A549 (cell line): ENCODE results near the gene RAD51B. TPM values are rescaled to one million over a fixed set of nuclear protein-coding genes. Genes with fewer than 3 reads are reported as not detected.
A peak's percentile ranks its signal among the peaks of the same experiment; 100 is the strongest.

Experiments
- ATAC-seq, 2 experiments: fragments of 200-7000 bp in 1 of 2; fragments of >200 bp in 1 of 2; cut with Nextera tagmentation in 1 of 2; cut with Tn5 transposase in 1 of 2; 3 replicates each; pipeline versions ENCODE4 v1.8.0 to v1.9.1; 2018 to 2020; ENCODE audit warnings: mild to moderate bottlenecking in 1 of 2, moderate library complexity in 1 of 2
- CTCF ChIA-PET: fragments of 300-600 bp; sonication (Branson Sonifier 250); formaldehyde crosslinking; extraction: SDS; loops from one replicate; lab custom pipeline; 2021; ENCODE audit warnings: antibody characterized with exemption, inconsistent platforms; lab: Yijun Ruan, JAX
- POLR2A ChIA-PET: fragments of 350-600 bp; formaldehyde crosslinking; extraction: SDS; loops from one replicate; lab custom pipeline; 2021; ENCODE audit warnings: antibody characterized with exemption, inconsistent platforms; lab: Yijun Ruan, JAX
- DNase-seq, 2 experiments: peaks; one replicate each; pipeline versions ENCODE4 v3.0.0 to v3.0.0-alpha.2; 2011 to 2016; ENCODE audit warnings: low read depth in 1 of 2, low spot score in 1 of 2
- FAIRE-seq: peaks from 2 replicates; lab custom pipeline; 2011; peaks lifted over from hg19 to GRCh38; lab: Jason Lieb, UNC
- H3K27ac ChIP-seq, 2 experiments: fragments of >200 bp; sonication (Bioruptor Twin); formaldehyde crosslinking; 3 replicates each; pipeline ENCODE4 v1.5.1; 2016 to 2017
- H3K4me1 ChIP-seq: fragments of >200 bp; sonication (Bioruptor Twin); formaldehyde crosslinking; 3 replicates; pipeline ENCODE4 v1.6.1; 2016
- H3K4me2 ChIP-seq: fragments of >200 bp; sonication (Bioruptor Twin); formaldehyde crosslinking; 3 replicates; pipeline ENCODE4 v1.6.1; 2016
- H3K4me3 ChIP-seq: fragments of >200 bp; sonication (Bioruptor Twin); formaldehyde crosslinking; 3 replicates; pipeline ENCODE4 v1.5.1; 2016
- H3K9me3 ChIP-seq: fragments of >200 bp; sonication (Bioruptor Twin); formaldehyde crosslinking; 3 replicates; pipeline ENCODE4 v1.6.1; 2016
- CBX2 ChIP-seq: fragments of 200-600 bp; sonication (generic); IDR thresholded peaks from 2 replicates; pipeline ENCODE4 v1.6.1; 2016; ENCODE audit warnings: low read depth, mild to moderate bottlenecking, borderline replicate concordance
- CBX8 ChIP-seq: fragments of 200-600 bp; sonication (generic); IDR thresholded peaks from 2 replicates; pipeline ENCODE4 v1.6.1; 2016
- CHD4 ChIP-seq: fragments of 200-600 bp; sonication (generic); IDR thresholded peaks from 2 replicates; pipeline ENCODE4 v1.6.1; 2016; ENCODE audit warnings: antibody characterized with exemption, mild to moderate bottlenecking, borderline replicate concordance
- EHF ChIP-seq: fragments of 250-450 bp; sonication (Bioruptor Pico); IDR thresholded peaks from 2 replicates; pipeline ENCODE4 v1.5.0; 2020; ENCODE audit warnings: mild to moderate bottlenecking
- EHMT2 ChIP-seq: fragments of 200-600 bp; sonication (generic); IDR thresholded peaks from 2 replicates; pipeline ENCODE4 v1.6.1; 2016; ENCODE audit warnings: antibody characterized with exemption, low read depth, mild to moderate bottlenecking, moderate library complexity
- ESRRA ChIP-seq: fragments of 150-350 bp; IDR thresholded peaks from 2 replicates; pipeline ENCODE4 v1.6.1; 2014; ENCODE audit warnings: mild to moderate bottlenecking, low read length, borderline replicate concordance
- FOSB ChIP-seq: fragments of 250-450 bp; sonication (Bioruptor Pico); IDR thresholded peaks from 2 replicates; pipeline ENCODE4 v1.5.0; 2020; ENCODE audit warnings: mild to moderate bottlenecking, moderate library complexity
- FOSL2 ChIP-seq, 2 experiments: fragments of 450-650 bp in 1 of 2; fragments of >200 bp in 1 of 2; sonication (Bioruptor Twin) in 1 of 2; formaldehyde crosslinking; IDR thresholded peaks; 2 replicates each; pipeline versions ENCODE4 v1.5.0 to v1.6.1; 2016 to 2020; ENCODE audit warnings: mild to moderate bottlenecking in 1 of 2, moderate library complexity in 1 of 2
- HDAC2 ChIP-seq: fragments of 200-600 bp; sonication (generic); IDR thresholded peaks from 2 replicates; pipeline ENCODE4 v1.6.1; 2016
- HEYL ChIP-seq: fragments of 250-450 bp; sonication (Bioruptor Pico); IDR thresholded peaks from 2 replicates; pipeline ENCODE4 v1.8.0; 2021; ENCODE audit warnings: mild to moderate bottlenecking, moderate library complexity
- HOXB13 ChIP-seq: fragments of 250-450 bp; sonication (Bioruptor Pico); IDR thresholded peaks from 2 replicates; pipeline ENCODE4 v1.5.0; 2020; ENCODE audit warnings: low read depth, mild to moderate bottlenecking, moderate library complexity
- JUN ChIP-seq, 2 experiments: fragments of >200 bp; sonication (Bioruptor Twin); formaldehyde crosslinking; IDR thresholded peaks; 2 replicates in 1 of 2; 3 replicates in 1 of 2; pipeline ENCODE4 v1.6.1; 2016 to 2017
- MAFK ChIP-seq: fragments of 450-650 bp; IDR thresholded peaks from 2 replicates; pipeline ENCODE4 v1.6.1; 2014; ENCODE audit not compliant: partially characterized antibody
- NFE2L2 ChIP-seq: fragments of 150-350 bp; conservative IDR thresholded peaks from 2 replicates; pipeline ENCODE4 v1.6.1; 2014; ENCODE audit warnings: low read length
- PHF8 ChIP-seq: fragments of 200-600 bp; sonication (generic); IDR thresholded peaks from 2 replicates; pipeline ENCODE4 v1.6.1; 2016; ENCODE audit warnings: low read depth, mild to moderate bottlenecking, antibody characterized with exemption, moderate library complexity, borderline replicate concordance
- POLR2A ChIP-seq: IDR thresholded peaks from 2 replicates; pipeline ENCODE4 v1.6.1; 2012; ENCODE audit warnings: mild to moderate bottlenecking, low read length
- RAD21 ChIP-seq, 2 experiments: fragments of >200 bp in 1 of 2; sonication (Bioruptor Twin) in 1 of 2; formaldehyde crosslinking in 1 of 2; IDR thresholded peaks in 1 of 2; conservative IDR thresholded peaks in 1 of 2; 2 replicates in 1 of 2; 3 replicates in 1 of 2; pipeline ENCODE4 v1.6.1; 2012 to 2018; ENCODE audit warnings: inconsistent platforms in 1 of 2
- RARB ChIP-seq: fragments of 250-450 bp; sonication (Bioruptor Pico); IDR thresholded peaks from 2 replicates; pipeline ENCODE4 v1.8.0; 2021; ENCODE audit warnings: mild to moderate bottlenecking, moderate library complexity
- RCOR1 ChIP-seq: fragments of 150-350 bp; IDR thresholded peaks from 2 replicates; pipeline ENCODE4 v1.6.1; 2014; ENCODE audit warnings: antibody characterized with exemption, low read length, low read depth
- RFX5 ChIP-seq: fragments of 450-650 bp; IDR thresholded peaks from 2 replicates; pipeline ENCODE4 v1.7.1; 2014; ENCODE audit warnings: antibody characterized with exemption, mild to moderate bottlenecking, moderate library complexity
- RNF2 ChIP-seq: fragments of 200-600 bp; sonication (generic); IDR thresholded peaks from 2 replicates; pipeline ENCODE4 v1.6.1; 2016; ENCODE audit warnings: low read depth, mild to moderate bottlenecking, antibody characterized with exemption, moderate library complexity, borderline replicate concordance
- SREBF2 ChIP-seq: fragments of 450-650 bp; IDR thresholded peaks from 2 replicates; pipeline ENCODE4 v1.6.1; 2014; ENCODE audit warnings: mild to moderate bottlenecking, moderate library complexity
- TP53 ChIP-seq: fragments of 250-450 bp; sonication (Bioruptor Pico); IDR thresholded peaks from 2 replicates; pipeline ENCODE4 v1.5.0; 2021; ENCODE audit warnings: mild to moderate bottlenecking, moderate library complexity
- ZC3H11A ChIP-seq: fragments of 450-650 bp; IDR thresholded peaks from 2 replicates; pipeline ENCODE4 v1.6.1; 2014; ENCODE audit warnings: antibody characterized with exemption, mild to moderate bottlenecking
- ZFP36 ChIP-seq: fragments of 450-650 bp; IDR thresholded peaks from 2 replicates; pipeline ENCODE4 v1.6.1; 2014; ENCODE audit warnings: borderline replicate concordance; ENCODE audit not compliant: partially characterized antibody
- WGBS: methylation state at CpG from one replicate; pipeline ENCODE4 v1.1.6; 2017; ENCODE audit errors: missing lambda C conversion rate; 5-methylcytosine and 5-hydroxymethylcytosine counted together
- polyA plus RNA-seq, 4 experiments: library from polyadenylated mRNA; depleted of rRNA in 3 of 4; stranded (reverse); fragments of >200 nt; fragmentation: RNase III in 1 of 4; extraction: RNeasy Plus Mini Kit Qiagen cat#74134 plus additional on column Dnase treatment in 1 of 4; gene quantifications; 2 replicates in 3 of 4; 3 replicates in 1 of 4; pipeline ENCODE4 v1.2.3, GENCODE V29; 2011 to 2017
- TF ChIP-seq, protein P1 (sequence below): IDR thresholded peaks from 2 replicates; pipeline ENCODE4 v1.6.1; 2012
- TF ChIP-seq, protein P2 (sequence below): fragments of 450-650 bp; IDR thresholded peaks from 2 replicates; pipeline ENCODE4 v1.6.1; 2014; ENCODE audit warnings: antibody characterized with exemption
- TF ChIP-seq, protein P3 (sequence below): fragments of >200 bp; sonication (Bioruptor Twin); formaldehyde crosslinking; IDR thresholded peaks from 3 replicates; pipeline ENCODE4 v1.5.1; 2016
- TF ChIP-seq, protein P4 (sequence below): IDR thresholded peaks from 2 replicates; pipeline ENCODE4 v1.6.1; 2012
- TF ChIP-seq, protein P5 (sequence below): fragments of >200 bp; sonication (Bioruptor Twin); formaldehyde crosslinking; IDR thresholded peaks from 2 replicates; pipeline ENCODE4 v1.6.1; 2016

The RAD51B gene
- polyA plus RNA-seq, 2 of the 4 experiments (the other 2 are of a cell fraction) = 7.2 to 10.8 TPM

DNA sequence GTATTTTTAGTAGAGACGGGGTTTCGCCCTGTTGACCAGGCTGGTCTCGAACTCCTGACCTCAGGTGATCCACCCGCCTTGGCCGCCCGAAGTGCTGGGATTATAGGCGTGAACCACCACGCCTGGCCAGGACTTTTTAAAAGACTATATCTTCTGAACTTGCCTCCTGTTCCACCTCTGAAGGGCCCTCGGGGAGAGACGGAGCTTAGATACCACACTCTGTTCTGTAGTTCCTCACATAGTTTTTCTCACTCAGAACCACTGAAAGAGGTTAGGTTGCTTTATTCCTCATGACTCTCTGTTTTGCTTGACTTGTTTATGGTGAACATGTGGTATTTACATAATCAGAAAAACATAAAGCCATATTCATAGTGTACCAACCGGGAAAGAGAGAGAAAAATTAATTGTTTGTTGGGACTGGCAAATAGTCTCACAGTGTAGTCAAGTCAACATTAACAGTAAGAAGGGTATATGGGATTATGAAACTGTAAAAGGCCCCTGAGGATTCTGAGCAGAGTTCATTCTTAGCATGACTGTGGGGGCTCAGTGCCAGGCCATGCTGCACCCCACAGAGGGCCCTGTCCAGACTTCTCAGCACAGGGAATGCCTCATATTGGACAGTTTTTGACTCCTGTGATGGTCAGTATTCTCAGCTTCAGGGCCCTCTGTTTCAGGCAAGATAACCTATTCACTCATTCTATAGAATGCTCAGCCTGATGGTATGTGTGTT, 631.0 kb downstream of the RAD51B start:
- ChIA-PET POLR2A (no interaction called here), CTCF (interaction anchor here (1.0 to 1.5 kb wide), 3 partner anchors 34 to 517 kb away, joined by 3 to 4 read pairs (median 4); no protein-coding TSS in a partner anchor)
- TF ChIP-seq TP53 (CRISPR knock-in tag) (no peak), HOXB13 (no peak), RFX5 (no peak), FOSL2 (IDR thresholded peaks at IDR 0.05) (no peak), FOSL2 (CRISPR knock-in tag; IDR thresholded peaks at IDR 0.05) (no peak), RCOR1 (no peak), EHMT2 (no peak), SREBF2 (no peak), CBX8 (no peak), RAD21 (conservative IDR thresholded peaks at IDR 0.05 in 1 of 2, IDR thresholded peaks at IDR 0.05 in 1 of 2) (no peak), JUN (IDR thresholded peaks at IDR 0.05) (no peak), CBX2 (no peak), NFE2L2 (no peak), PHF8 (no peak), MAFK (no peak), RARB (CRISPR knock-in tag) (no peak), HEYL (CRISPR knock-in tag) (no peak)
- TF ChIP-seq, protein P1, sequence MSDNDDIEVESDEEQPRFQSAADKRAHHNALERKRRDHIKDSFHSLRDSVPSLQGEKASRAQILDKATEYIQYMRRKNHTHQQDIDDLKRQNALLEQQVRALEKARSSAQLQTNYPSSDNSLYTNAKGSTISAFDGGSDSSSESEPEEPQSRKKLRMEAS = no peak
- TF ChIP-seq, protein P2, sequence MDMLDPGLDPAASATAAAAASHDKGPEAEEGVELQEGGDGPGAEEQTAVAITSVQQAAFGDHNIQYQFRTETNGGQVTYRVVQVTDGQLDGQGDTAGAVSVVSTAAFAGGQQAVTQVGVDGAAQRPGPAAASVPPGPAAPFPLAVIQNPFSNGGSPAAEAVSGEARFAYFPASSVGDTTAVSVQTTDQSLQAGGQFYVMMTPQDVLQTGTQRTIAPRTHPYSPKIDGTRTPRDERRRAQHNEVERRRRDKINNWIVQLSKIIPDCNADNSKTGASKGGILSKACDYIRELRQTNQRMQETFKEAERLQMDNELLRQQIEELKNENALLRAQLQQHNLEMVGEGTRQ = no peak
- peak overlapping the region; percentile 69 to 84; a peak in 5 of 6 replicates for H3K27ac ChIP-seq
- H3K4me2 ChIP-seq = no peak overlapping the region
- WGBS = 93% methylated on average over 11 of the region's 11 CpGs
- no peak overlapping the region for H3K4me3 ChIP-seq
- no peak; a peak in 2 of 6 replicates for ATAC-seq
- peaks cover 42% of the 10 kb centered on the region for H3K4me1 ChIP-seq
- peaks cover 15% of the 10 kb centered on the region; the same call in 2 of the 3 replicates for H3K9me3 ChIP-seq
- no peak for FAIRE-seq
- no peak for DNase-seq

DNA sequence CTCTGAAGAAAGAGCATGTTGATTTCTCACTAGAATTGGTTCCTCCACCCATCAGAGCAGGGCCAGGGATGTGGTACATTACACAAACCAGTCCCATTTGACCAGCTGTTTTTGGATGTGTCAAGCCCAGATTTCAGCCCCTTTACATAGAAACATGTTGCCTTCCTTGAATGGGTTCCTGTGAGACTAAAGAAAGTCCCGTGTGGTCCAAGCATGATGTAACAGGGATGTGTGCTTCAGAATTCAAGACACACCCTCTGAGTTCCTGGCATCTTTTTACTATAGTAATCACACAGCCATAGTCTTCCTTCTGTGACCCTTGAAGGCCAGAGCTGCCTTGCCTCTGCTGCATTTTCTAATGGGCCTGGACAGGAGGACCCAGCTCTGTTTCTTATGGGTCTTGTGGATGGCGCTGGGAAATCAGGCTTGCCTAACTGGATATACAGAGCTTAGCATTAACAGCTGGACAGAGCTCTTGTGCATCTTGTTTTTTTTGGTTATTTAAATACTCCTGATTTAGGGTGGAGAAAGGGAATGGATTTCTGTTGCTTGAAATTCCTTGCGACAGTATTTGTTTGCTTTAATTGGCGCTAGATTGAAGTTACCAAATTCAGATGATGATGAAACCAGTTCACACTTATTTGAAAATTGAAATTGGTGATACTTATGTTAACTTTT, 632.3 kb downstream of the RAD51B start:
- H3K4me3 ChIP-seq = no peak overlapping the region
- no peak overlapping the region for H3K4me2 ChIP-seq
- peaks cover 42% of the 10 kb centered on the region for H3K4me1 ChIP-seq
- POLR2A ChIA-PET = no interaction called here
- 85% methylated on average over 4 of the region's 4 CpGs for WGBS
- no peak for FAIRE-seq
- TF ChIP-seq, protein P3, sequence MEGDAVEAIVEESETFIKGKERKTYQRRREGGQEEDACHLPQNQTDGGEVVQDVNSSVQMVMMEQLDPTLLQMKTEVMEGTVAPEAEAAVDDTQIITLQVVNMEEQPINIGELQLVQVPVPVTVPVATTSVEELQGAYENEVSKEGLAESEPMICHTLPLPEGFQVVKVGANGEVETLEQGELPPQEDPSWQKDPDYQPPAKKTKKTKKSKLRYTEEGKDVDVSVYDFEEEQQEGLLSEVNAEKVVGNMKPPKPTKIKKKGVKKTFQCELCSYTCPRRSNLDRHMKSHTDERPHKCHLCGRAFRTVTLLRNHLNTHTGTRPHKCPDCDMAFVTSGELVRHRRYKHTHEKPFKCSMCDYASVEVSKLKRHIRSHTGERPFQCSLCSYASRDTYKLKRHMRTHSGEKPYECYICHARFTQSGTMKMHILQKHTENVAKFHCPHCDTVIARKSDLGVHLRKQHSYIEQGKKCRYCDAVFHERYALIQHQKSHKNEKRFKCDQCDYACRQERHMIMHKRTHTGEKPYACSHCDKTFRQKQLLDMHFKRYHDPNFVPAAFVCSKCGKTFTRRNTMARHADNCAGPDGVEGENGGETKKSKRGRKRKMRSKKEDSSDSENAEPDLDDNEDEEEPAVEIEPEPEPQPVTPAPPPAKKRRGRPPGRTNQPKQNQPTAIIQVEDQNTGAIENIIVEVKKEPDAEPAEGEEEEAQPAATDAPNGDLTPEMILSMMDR = no peak
- TF ChIP-seq FOSB (CRISPR knock-in tag) (no peak), CHD4 (no peak), FOSL2 (IDR thresholded peaks at IDR 0.05) (no peak), FOSL2 (CRISPR knock-in tag; IDR thresholded peaks at IDR 0.05) (no peak), HDAC2 (no peak), EHF (CRISPR knock-in tag) (no peak), EHMT2 (no peak), ZFP36 (no peak), POLR2A (no peak), RNF2 (no peak), ZC3H11A (no peak), ESRRA (no peak)
- TF ChIP-seq, protein P4, sequence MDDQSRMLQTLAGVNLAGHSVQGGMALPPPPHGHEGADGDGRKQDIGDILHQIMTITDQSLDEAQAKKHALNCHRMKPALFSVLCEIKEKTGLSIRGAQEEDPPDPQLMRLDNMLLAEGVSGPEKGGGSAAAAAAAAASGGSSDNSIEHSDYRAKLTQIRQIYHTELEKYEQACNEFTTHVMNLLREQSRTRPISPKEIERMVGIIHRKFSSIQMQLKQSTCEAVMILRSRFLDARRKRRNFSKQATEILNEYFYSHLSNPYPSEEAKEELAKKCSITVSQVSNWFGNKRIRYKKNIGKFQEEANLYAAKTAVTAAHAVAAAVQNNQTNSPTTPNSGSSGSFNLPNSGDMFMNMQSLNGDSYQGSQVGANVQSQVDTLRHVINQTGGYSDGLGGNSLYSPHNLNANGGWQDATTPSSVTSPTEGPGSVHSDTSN = no peak
- TF ChIP-seq, protein P5, sequence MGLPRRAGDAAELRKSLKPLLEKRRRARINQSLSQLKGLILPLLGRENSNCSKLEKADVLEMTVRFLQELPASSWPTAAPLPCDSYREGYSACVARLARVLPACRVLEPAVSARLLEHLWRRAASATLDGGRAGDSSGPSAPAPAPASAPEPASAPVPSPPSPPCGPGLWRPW = no peak
- H3K27ac ChIP-seq = peak overlapping the region; percentile 69 to 84
- peak in 1 of 2 experiments; percentile 36 for DNase-seq
- peaks cover 15% of the 10 kb centered on the region; the same call in 2 of the 3 replicates for H3K9me3 ChIP-seq
- ATAC-seq = peak in 1 of 2 experiments; percentile 32; a peak in 2 of 6 replicates
- CTCF ChIA-PET = interaction anchor here (0.6 to 1.5 kb wide), 5 partner anchors 15 to 365 kb away, joined by 3 to 4 read pairs (median 4); no protein-coding TSS in a partner anchor
